T-helper 2 cell treated with Interferon-gamma antibody and Interleukin-4, amounts not matched to agents 5 μg/mL and 100 μg/mL, for 36 hours (primary cell): ENCODE results near the gene IGF2.

Source experiments
- DNase-seq: peaks from one replicate; pipeline ENCODE4 v3.0.0; 2021; ENCODE audit warnings: low spot score
- H3K27ac Mint-ChIP-seq: one replicate; pipeline ENCODE4 v1.8.0; 2021; ENCODE audit warnings: mild to moderate bottlenecking, mixed read lengths
- H3K27me3 Mint-ChIP-seq: one replicate; pipeline ENCODE4 v1.8.0; 2021; ENCODE audit warnings: low read depth, mixed read lengths
- H3K36me3 Mint-ChIP-seq: one replicate; pipeline ENCODE4 v1.8.0; 2021; ENCODE audit warnings: low read depth, mixed read lengths
- H3K4me1 Mint-ChIP-seq: one replicate; pipeline ENCODE4 v1.8.0; 2021; ENCODE audit warnings: low read depth, mixed read lengths
- H3K4me3 Mint-ChIP-seq: one replicate; pipeline ENCODE4 v1.8.0; 2022; ENCODE audit warnings: mild to moderate bottlenecking, moderate library complexity, mixed read lengths
- H3K9me3 Mint-ChIP-seq: one replicate; pipeline ENCODE4 v1.8.0; 2021; ENCODE audit warnings: mixed read lengths

Gene IGF2

DNA sequence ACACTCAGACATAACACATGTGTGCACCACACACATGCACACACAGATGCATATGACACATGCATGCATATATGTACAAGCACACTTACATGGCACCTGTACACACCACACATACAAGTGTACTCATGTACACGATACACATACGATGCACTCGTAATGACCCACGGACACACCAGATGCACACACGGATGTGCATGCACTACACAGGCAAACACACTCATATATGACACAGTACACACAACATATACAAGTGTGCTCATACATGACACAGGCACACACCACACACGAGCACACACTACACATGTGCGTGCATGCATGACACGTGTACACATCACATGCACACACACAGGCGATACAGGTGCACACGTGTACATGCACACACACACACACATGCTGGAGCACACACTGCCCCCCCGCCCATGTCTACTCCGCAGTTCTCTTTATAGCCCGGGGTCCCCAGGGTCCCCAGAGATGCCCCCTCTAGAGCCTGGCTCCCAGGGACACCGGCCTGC, 37.3 kb upstream of the IGF2 start:
- Mint-ChIP-seq H3K27ac (no peak overlapping the region), H3K27me3 (no peaks in the 10 kb centered on the region), H3K36me3 (no peaks in the 10 kb centered on the region), H3K9me3 (no peaks in the 10 kb centered on the region), H3K4me3 (no peak overlapping the region), H3K4me1 (no peaks in the 10 kb centered on the region)
- DNase-seq = no peak

DNA sequence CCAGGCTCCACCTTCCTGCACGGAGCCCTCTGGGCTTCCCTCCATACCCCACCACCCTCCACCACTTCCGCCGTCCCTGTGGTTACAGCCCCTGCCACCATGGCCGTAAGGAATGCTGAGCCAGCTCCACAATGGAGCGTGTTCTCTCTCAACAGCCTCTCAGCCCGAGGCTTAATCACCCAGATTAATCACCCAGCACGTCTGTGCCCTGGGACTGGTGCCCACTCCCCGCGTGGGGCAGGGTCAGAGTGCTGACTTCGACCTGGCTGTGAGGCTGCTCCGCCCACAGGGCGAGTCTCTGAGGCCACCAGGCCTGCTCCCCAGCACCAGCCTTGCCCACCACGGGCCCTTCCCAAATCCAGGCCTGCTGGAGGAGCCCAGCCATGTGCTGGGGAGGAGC, 36.5 kb upstream of the IGF2 start:
- H3K4me1 Mint-ChIP-seq = no peaks in the 10 kb centered on the region
- H3K36me3 Mint-ChIP-seq = no peaks in the 10 kb centered on the region
- H3K4me3 Mint-ChIP-seq = no peak overlapping the region
- H3K27me3 Mint-ChIP-seq = no peaks in the 10 kb centered on the region
- no peaks in the 10 kb centered on the region for H3K9me3 Mint-ChIP-seq
- no peak overlapping the region for H3K27ac Mint-ChIP-seq
- no peak for DNase-seq

DNA sequence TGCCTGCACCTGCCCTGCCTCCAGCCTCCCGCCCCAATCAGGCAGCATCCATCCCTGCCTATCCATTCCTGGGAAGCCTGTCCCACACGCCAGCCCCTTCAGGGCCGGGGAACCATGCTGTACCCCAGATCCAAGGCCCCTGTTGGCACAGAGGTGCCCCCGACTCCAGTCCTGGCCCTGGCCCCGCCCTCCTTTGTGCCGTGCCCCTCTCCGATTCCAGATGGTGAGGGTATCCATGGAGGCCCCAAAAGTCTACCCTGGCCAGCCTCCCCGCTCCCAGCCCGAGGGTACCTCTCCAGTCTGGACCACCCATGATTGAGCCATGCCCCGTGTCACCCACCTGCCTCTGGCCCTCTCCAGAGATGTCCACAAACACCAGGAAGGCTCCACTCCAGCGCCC, 35.2 kb upstream of the IGF2 start:
- Mint-ChIP-seq H3K4me3 (no peak overlapping the region), H3K27ac (no peak overlapping the region), H3K36me3 (no peaks in the 10 kb centered on the region)

DNA sequence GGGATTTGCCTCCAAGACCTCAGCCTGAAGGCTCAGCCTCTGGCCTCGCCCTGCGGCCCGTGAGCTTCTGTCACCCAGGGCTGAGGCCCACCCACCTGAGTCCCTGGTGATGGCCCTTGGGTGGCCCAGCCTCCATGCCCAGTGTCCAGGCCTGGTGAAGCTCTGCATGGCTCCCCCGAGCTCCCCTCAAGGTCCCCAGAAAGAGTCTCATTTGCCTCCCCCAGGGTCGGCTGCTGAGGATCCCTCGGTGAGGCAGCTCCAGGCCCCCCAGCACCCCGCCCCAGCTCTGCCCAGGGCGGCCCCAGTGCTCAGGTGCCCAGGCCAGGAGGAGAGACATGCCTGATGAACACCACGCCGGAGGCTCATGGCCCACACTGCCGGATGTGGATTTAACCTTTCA, 34.6 kb upstream of the IGF2 start:
- Mint-ChIP-seq H3K9me3 (no peaks in the 10 kb centered on the region), H3K36me3 (no peaks in the 10 kb centered on the region), H3K4me3 (no peak overlapping the region), H3K27me3 (no peaks in the 10 kb centered on the region), H3K27ac (no peak overlapping the region), H3K4me1 (no peaks in the 10 kb centered on the region)
- DNase-seq = no peak

More for the DNA sequence above, 35.2 kb upstream of the IGF2 start:
- no peaks in the 10 kb centered on the region for H3K9me3 Mint-ChIP-seq
- no peaks in the 10 kb centered on the region for H3K4me1 Mint-ChIP-seq
- H3K27me3 Mint-ChIP-seq = no peaks in the 10 kb centered on the region
- no peak for DNase-seq

DNA sequence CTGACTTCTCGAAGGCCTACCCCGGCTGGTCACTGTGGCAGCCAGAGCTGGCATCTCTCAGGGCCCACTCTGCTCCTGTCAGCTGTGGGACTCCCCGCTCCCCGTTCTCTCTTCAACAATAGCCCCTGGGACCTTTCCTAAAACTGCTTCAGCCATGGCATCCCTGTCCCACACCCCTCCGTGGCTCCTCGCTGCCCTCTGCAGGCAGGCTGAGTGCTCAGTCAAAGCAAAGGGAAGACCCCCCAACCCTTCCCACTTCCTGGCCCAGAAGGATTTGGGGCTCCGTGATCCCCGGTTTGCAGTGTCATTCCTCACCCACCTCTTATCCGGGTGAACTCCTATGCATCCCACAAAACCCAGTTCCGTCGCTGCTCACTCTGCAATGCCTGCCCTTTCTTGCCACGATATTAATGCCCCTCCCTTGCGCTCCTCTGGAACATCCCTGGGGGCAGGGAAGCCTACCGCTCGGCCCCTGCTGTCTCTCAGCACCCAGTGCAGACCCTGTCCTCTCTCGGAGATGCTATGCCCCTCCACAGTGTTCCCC, 34.0 kb upstream of the IGF2 start:
- no peaks in the 10 kb centered on the region for H3K36me3 Mint-ChIP-seq
- H3K27ac Mint-ChIP-seq = no peak overlapping the region
- no peaks in the 10 kb centered on the region for H3K9me3 Mint-ChIP-seq
- no peak for DNase-seq
- no peak overlapping the region for H3K4me3 Mint-ChIP-seq
- no peaks in the 10 kb centered on the region for H3K27me3 Mint-ChIP-seq
- H3K4me1 Mint-ChIP-seq = no peaks in the 10 kb centered on the region

DNA sequence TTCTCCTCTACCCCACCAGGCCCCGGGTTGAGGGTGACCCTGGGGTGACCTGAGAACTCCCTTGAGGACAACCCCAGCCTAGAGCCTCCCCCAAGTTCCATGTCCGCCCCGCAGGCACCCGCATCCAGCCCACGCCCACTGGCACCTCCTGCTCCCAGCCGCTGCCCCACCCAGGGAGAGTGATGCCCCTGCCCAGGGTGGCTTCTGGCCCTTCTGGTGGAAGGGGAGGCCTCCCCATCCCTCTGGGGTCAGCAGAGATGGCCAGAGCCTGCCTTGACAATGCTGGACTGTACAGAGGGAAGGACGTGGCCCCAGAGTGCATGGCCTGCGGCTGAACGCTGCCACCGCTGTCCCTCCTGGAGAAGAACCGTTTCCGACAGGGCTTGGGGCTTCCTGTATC, 33.5 kb upstream of the IGF2 start:
- Mint-ChIP-seq H3K27me3 (no peaks in the 10 kb centered on the region), H3K9me3 (no peaks in the 10 kb centered on the region), H3K27ac (no peak overlapping the region), H3K4me1 (no peaks in the 10 kb centered on the region), H3K4me3 (no peak overlapping the region), H3K36me3 (no peaks in the 10 kb centered on the region)
- no peak for DNase-seq

DNA sequence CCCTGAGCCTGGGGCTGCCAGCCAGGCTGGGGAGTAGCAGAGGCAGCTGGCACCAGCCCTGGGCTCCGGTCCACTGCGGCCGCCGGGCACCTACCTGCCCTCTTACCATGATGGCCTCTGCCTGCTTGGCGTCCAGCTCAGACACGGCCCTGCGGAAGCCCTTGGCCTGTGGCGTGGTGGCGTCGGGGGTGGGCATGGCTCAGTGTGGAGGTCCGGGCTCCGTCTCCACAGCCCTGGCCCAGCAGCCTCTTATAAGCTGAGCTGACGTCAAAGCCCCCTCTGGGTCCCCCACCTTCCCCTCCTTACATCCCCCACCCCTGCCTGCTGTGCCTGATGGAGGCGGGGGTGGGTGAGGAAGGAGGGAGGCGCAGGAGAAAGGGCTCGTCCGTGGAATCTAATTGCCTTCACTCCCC, 32.4 kb upstream of the IGF2 start, which contains the start of gene TH:
Gene TH, minus strand, starts transcription at position 225 of the 413 bp plus-strand sequence. Its CDS starts 29 bp downstream, at position 196.
- DNase-seq = no peak
- no peak within 1 kb of the TSS for H3K4me3 Mint-ChIP-seq
- no peaks in the 10 kb centered on the region for H3K9me3 Mint-ChIP-seq
- H3K36me3 Mint-ChIP-seq = no peaks in the 10 kb centered on the region
- no peaks in the 10 kb centered on the region for H3K27me3 Mint-ChIP-seq
- no peaks in the 10 kb centered on the region for H3K4me1 Mint-ChIP-seq
- no peak within 1 kb of the TSS for H3K27ac Mint-ChIP-seq

DNA sequence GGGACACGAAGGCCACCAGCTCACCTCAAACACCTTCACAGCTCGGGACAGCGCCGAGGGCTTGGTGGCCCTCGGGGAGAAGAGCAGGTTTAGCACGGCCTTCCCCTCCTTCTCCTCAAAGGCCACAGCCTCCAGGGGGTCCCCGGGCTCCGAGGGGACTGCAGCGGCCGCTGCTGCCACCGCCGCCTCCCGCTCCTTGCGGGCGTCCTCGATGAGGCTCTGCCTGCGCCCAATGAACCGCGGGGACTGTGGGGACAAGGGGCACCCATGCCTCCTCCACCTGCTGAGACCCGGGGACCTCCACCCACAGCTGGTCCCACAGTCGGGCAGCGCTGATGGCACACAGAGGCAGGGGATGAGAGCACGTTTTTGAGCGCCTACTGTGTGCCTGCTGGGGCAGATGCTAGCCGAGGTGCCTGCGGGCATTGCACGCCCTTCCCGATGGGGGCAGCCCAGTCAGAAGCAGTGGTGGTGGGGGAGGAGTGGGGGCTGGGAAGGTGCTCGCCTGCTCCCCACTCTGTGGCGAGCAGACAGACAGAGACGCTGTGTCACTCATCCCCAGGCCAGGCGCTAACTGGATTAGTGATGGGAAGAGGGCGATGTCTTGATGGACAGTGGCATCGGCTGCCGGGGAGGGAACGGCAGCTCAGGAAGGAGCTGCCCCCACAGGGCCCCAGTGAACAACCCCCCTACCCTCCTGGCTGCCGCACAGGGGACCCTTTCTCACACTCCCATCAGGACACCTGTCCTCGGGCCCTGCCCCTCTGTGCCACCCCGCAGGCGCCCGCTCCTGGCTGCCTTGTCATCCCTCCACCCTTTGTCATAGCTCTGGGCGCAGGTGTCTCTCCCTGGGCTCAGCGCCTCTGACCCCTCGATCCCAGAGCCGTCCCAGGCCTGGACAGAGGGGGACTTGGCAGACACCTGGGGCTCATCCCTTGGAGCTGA, 30.7 kb upstream of the IGF2 start:
- Mint-ChIP-seq H3K4me1 (no peaks in the 10 kb centered on the region), H3K36me3 (no peaks in the 10 kb centered on the region), H3K9me3 (no peaks in the 10 kb centered on the region), H3K27me3 (no peaks in the 10 kb centered on the region), H3K4me3 (no peak overlapping the region), H3K27ac (no peak overlapping the region)
- no peak for DNase-seq

DNA sequence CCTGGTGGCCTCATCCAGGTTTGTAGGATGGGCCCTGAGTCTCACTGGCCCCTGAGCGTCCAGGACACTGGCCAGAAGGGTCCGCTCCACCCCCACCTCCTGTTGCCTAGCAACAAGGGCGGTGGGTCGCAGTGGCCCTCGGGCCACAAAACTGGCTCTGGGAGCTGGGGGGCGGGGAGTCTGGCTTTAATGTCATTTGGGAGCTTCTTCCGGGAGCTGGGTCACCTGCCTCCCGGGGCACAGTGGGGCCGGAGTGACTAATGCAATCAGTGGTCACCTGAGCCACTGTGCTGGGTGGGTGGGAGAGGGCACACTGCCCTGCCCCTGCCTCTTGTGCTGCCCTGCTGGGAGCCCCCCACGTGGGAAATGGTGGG, 29.8 kb upstream of the IGF2 start:
- Mint-ChIP-seq H3K4me3 (no peak overlapping the region), H3K36me3 (no peaks in the 10 kb centered on the region), H3K27me3 (no peaks in the 10 kb centered on the region), H3K27ac (no peak overlapping the region), H3K9me3 (no peaks in the 10 kb centered on the region), H3K4me1 (no peaks in the 10 kb centered on the region)
- no peak for DNase-seq

DNA sequence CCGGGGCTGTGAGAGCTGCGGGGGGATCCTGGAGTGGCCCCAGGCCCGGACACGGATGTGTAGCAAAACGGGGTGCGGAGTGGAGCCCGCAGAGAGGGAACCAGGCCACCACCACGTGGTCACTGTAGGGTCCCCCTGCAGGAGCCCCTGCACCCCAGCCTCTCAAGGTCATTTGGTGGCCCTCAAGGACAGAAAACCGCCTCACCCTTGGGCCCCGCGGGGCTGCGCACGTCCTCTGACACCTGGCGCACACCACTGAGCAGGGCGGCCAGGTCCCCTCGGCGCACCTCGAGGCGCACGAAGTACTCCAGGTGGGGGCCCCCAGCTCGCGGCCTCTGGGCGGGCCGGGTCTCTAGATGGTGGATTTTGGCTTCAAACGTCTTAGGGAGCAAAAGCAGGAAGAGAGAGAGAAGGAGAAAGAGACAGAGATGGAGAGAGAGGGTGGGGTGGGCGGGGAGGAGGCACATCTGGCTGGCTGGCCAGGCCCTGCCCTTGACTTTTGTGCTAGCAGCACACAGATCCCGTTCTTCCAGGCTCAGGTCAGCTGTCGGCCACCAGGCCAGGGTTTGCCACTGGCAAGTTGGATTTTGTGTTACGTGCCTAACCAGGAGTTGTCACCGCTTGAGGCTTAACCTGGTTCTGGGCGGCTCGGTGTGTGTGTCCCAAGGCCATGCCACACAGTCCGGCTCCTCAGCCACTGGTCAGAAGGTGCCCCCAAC, 29.3 kb upstream of the IGF2 start:
- DNase-seq = no peak
- Mint-ChIP-seq H3K27me3 (no peaks in the 10 kb centered on the region), H3K36me3 (no peaks in the 10 kb centered on the region), H3K4me3 (no peak overlapping the region), H3K9me3 (no peaks in the 10 kb centered on the region), H3K27ac (no peak overlapping the region), H3K4me1 (no peaks in the 10 kb centered on the region)

DNA sequence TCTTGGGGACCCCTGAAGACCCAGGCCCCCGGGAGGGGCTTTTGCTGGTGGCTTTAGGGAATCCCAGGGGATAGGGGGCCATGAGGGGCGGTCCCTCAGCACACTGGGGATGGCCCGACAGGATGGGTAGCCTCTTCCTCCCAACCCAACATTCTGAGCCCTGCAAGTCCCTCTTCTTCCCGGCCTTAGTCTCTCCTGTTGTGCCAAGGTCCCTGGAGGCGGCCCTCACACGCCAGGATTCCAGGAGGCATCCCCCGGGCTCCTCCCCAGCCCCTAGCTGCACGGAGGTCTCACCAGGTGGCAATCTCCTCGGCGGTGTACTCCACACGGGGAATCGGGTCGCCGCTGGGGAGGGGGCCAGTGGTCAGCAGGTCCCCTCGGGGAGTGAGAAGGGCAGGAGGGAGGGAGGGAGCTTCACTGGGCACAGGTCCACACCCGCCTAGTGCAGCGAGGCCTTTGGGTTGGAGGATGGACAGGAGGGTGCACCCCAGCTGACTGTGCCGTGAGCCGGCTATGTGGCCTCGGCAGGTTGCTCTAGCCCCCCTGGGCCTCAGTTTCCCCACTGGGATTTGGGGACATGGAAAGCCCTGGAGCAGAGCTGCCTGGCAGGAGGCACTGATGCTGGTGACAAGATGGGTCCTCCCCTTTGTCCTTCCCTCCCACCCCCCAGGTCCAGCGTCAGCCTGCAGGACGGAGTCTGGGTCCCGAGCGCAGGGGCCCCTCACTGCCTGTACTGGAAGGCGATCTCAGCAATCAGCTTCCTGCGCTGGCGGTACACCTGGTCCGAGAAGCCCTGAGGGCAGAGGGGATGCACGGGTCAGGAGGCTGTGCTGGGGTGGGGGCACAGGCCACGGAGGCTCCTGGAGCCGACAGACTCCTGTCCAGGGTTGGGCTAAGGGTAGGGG, 28.2 kb upstream of the IGF2 start:
- DNase-seq = no peak
- Mint-ChIP-seq H3K4me3 (no peak overlapping the region), H3K27me3 (no peaks in the 10 kb centered on the region), H3K36me3 (no peaks in the 10 kb centered on the region), H3K4me1 (no peaks in the 10 kb centered on the region), H3K27ac (no peak overlapping the region), H3K9me3 (no peaks in the 10 kb centered on the region)

DNA sequence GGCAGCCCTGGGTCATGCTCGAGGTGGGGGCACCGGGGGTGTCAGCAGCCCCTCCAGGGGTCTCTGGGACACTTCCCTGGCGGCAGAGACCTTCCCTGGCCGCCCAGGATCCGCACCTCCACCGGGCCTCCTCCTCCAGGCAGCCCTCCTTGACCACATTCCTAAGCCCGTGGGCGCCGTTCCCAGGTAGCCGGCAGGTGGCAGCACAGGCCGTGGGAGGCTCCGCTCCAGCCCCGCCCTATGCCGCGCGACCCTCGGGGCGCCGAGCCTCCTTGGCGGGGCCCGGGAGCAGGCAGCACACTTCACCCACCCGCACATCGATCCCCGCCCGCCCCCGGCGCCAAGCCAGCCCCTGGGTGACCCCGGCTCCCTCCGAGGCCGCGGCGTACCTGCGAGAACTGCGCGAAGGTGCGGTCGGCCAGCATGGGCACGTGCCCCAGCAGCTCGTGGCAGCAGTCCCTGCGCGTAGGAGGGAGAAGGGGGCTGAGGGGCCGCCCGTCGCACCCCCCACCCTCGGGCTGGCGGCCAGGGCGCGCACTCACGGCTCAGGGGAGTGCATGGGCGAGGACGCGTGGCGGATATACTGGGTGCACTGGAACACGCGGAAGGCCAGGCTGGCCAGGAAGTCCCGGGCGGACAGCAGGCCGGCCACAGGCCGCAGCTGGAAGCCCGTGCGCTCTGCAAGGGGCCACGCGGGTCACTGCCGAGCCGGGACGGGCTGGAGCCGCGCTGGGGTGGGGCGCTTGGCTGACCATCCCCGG, 27.1 kb upstream of the IGF2 start:
- no peaks in the 10 kb centered on the region for H3K4me1 Mint-ChIP-seq

DNA sequence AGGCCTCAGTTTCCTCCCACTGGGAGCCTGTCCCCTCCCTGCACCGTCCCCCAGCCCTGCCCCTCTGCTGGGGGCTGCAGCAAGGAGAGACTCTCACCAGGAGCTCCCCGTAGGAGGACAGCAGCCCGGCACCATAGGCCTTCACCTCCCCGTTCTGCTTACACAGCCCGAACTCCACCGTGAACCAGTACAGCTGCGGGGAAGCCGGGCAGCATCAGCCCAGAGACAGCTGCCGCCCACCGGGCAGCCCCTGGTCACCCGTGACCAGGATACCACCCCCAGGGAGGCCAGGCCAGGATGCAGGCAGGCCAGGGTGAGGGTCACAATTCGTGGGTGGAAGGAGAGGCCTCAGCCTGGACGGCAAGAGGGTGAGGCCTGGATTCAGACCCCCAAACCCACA, 26.4 kb upstream of the IGF2 start:
- Mint-ChIP-seq H3K36me3 (no peaks in the 10 kb centered on the region), H3K27ac (no peak overlapping the region), H3K9me3 (no peaks in the 10 kb centered on the region), H3K4me3 (no peak overlapping the region), H3K4me1 (no peaks in the 10 kb centered on the region), H3K27me3 (no peaks in the 10 kb centered on the region)
- no peak for DNase-seq

More for the DNA sequence above, 27.1 kb upstream of the IGF2 start:
- no peaks in the 10 kb centered on the region for H3K27me3 Mint-ChIP-seq
- DNase-seq = no peak
- no peak overlapping the region for H3K4me3 Mint-ChIP-seq
- H3K9me3 Mint-ChIP-seq = no peaks in the 10 kb centered on the region
- no peaks in the 10 kb centered on the region for H3K36me3 Mint-ChIP-seq
- H3K27ac Mint-ChIP-seq = no peak overlapping the region
